ENCODE data around the gene XXYLT1.

XXYLT1 gene

DNA sequence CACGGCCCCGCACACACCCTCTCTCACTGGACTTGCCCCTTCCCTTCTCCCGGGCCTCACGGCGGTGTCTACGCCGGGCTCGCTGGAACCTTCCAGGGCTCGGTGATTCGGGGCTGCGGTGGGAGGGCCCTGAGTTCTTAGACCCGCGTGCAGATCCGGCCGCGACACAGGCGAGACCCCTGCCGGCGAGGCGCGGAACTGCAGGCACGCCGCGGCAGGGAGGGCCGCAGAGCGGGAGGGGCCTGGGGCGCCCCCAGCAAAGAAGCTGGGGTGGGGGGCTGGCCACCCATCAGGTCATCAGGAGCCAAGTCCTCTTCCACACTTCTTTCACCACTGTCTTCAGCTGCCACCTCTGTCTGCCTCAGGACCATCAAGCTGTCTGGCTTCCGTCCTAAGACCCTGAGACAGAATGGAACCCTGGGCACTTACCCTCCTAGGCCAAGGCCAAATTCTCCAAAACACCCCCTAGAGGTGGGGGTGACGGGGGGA, 164.5 kb downstream of the XXYLT1 start:
- peaks cover 10% of the 10 kb centered on the region; the same call in 1 of the 2 replicates for H3K4me1 ChIP-seq (ENCODE audit: control insufficient read depth, insufficient read depth, low read length)
- no peak overlapping the region for H3K4me3 ChIP-seq (ENCODE audit: low read depth, low read length)
- peaks cover 13 to 18% of the 10 kb centered on the region in 2 experiments; a peak in 2 of 3 replicates for H3K36me3 ChIP-seq (ENCODE audit: control insufficient read depth in 2 of 2, insufficient read depth in 1 of 2, low read length in 2 of 2)
- CTCF ChIA-PET = interaction anchor here (0.6 to 1.5 kb wide), 24 partner anchors 8 to 1462 kb away, joined by 3 to 23 read pairs (median 4); partner anchors contain the start of gene FBXO45
- no peak overlapping the region for H3K27ac ChIP-seq (ENCODE audit: extremely low read depth, low read depth, low read length)
- no peaks in the 10 kb centered on the region for H3K9me3 ChIP-seq (ENCODE audit: control insufficient read depth, insufficient read depth, low read depth, low read length)
- POLR2A ChIA-PET = no interaction called here
- TF ChIP-seq KLF1 (tag by site-specific recombination; IDR thresholded peaks at IDR 0.05) (no peak), WT1 (tag by site-specific recombination; IDR thresholded peaks at IDR 0.05) (no peak), ZNF274 (IDR thresholded peaks at IDR 0.05; ENCODE audit: low read length) (no peak), ZNF274 (tag by site-specific recombination; IDR thresholded peaks at IDR 0.05; ENCODE audit: borderline replicate concordance) (no peak), ZNF777 (tag by site-specific recombination; IDR thresholded peaks at IDR 0.05; ENCODE audit: borderline replicate concordance) (no peak), YY1 (tag by site-specific recombination; IDR thresholded peaks at IDR 0.05) (no peak), KLF16 (tag by site-specific recombination; IDR thresholded peaks at IDR 0.05) (no peak), ZNF423 (tag by site-specific recombination; IDR thresholded peaks at IDR 0.05) (no peak), ZNF600 (tag by site-specific recombination; IDR thresholded peaks at IDR 0.05) (0 out of 2 replicates have a peak, but pooled peaks have one; percentile 35), ZBTB20 (tag by site-specific recombination; IDR thresholded peaks at IDR 0.05) (peak; percentile 39; the same call in 1 of the 2 replicates), ZBTB1 (tag by site-specific recombination; IDR thresholded peaks at IDR 0.05) (no peak), ZNF133 (tag by site-specific recombination; IDR thresholded peaks at IDR 0.05) (no peak), ZNF76 (tag by site-specific recombination; IDR thresholded peaks at IDR 0.05; ENCODE audit: borderline replicate concordance, low read depth) (no peak), ZNF610 (tag by site-specific recombination; IDR thresholded peaks at IDR 0.05; ENCODE audit: borderline replicate concordance) (no peak), ZNF366 (tag by site-specific recombination; conservative IDR thresholded peaks at IDR 0.05) (no peak), ZNF324 (tag by site-specific recombination; IDR thresholded peaks at IDR 0.05) (no peak), ZNF501 (tag by site-specific recombination; IDR thresholded peaks at IDR 0.05) (0 out of 2 replicates have a peak, but pooled peaks have one; percentile 12), IKZF3 (tag by site-specific recombination; IDR thresholded peaks at IDR 0.05) (no peak), ZNF121 (tag by site-specific recombination; IDR thresholded peaks at IDR 0.05) (no peak), ZNF302 (tag by site-specific recombination; IDR thresholded peaks at IDR 0.05; ENCODE audit: low read depth) (no peak), ZNF664 (tag by site-specific recombination; IDR thresholded peaks at IDR 0.05) (no peak), ZNF426 (tag by site-specific recombination; IDR thresholded peaks at IDR 0.05) (no peak), ZNF596 (tag by site-specific recombination; IDR thresholded peaks at IDR 0.05) (no peak), BCL11B (tag by site-specific recombination; IDR thresholded peaks at IDR 0.05; ENCODE audit: low read depth) (no peak)
- TF ChIP-seq, protein P1, sequence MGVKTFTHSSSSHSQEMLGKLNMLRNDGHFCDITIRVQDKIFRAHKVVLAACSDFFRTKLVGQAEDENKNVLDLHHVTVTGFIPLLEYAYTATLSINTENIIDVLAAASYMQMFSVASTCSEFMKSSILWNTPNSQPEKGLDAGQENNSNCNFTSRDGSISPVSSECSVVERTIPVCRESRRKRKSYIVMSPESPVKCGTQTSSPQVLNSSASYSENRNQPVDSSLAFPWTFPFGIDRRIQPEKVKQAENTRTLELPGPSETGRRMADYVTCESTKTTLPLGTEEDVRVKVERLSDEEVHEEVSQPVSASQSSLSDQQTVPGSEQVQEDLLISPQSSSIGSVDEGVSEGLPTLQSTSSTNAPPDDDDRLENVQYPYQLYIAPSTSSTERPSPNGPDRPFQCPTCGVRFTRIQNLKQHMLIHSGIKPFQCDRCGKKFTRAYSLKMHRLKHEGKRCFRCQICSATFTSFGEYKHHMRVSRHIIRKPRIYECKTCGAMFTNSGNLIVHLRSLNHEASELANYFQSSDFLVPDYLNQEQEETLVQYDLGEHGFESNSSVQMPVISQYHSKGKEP (tag by site-specific recombination; IDR thresholded peaks at IDR 0.05) = no peak
- TF ChIP-seq, protein P2, sequence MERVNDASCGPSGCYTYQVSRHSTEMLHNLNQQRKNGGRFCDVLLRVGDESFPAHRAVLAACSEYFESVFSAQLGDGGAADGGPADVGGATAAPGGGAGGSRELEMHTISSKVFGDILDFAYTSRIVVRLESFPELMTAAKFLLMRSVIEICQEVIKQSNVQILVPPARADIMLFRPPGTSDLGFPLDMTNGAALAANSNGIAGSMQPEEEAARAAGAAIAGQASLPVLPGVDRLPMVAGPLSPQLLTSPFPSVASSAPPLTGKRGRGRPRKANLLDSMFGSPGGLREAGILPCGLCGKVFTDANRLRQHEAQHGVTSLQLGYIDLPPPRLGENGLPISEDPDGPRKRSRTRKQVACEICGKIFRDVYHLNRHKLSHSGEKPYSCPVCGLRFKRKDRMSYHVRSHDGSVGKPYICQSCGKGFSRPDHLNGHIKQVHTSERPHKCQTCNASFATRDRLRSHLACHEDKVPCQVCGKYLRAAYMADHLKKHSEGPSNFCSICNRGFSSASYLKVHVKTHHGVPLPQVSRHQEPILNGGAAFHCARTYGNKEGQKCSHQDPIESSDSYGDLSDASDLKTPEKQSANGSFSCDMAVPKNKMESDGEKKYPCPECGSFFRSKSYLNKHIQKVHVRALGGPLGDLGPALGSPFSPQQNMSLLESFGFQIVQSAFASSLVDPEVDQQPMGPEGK (tag by site-specific recombination; IDR thresholded peaks at IDR 0.05) = peak; percentile 95
- TF ChIP-seq, protein P3, sequence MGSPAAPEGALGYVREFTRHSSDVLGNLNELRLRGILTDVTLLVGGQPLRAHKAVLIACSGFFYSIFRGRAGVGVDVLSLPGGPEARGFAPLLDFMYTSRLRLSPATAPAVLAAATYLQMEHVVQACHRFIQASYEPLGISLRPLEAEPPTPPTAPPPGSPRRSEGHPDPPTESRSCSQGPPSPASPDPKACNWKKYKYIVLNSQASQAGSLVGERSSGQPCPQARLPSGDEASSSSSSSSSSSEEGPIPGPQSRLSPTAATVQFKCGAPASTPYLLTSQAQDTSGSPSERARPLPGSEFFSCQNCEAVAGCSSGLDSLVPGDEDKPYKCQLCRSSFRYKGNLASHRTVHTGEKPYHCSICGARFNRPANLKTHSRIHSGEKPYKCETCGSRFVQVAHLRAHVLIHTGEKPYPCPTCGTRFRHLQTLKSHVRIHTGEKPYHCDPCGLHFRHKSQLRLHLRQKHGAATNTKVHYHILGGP (tag by site-specific recombination; IDR thresholded peaks at IDR 0.05) = no peak
- TF ChIP-seq, protein P4, sequence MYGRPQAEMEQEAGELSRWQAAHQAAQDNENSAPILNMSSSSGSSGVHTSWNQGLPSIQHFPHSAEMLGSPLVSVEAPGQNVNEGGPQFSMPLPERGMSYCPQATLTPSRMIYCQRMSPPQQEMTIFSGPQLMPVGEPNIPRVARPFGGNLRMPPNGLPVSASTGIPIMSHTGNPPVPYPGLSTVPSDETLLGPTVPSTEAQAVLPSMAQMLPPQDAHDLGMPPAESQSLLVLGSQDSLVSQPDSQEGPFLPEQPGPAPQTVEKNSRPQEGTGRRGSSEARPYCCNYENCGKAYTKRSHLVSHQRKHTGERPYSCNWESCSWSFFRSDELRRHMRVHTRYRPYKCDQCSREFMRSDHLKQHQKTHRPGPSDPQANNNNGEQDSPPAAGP (tag by site-specific recombination; IDR thresholded peaks at IDR 0.05) = peak; percentile 65; the same call in 1 of the 2 replicates
- TF ChIP-seq, protein P5, sequence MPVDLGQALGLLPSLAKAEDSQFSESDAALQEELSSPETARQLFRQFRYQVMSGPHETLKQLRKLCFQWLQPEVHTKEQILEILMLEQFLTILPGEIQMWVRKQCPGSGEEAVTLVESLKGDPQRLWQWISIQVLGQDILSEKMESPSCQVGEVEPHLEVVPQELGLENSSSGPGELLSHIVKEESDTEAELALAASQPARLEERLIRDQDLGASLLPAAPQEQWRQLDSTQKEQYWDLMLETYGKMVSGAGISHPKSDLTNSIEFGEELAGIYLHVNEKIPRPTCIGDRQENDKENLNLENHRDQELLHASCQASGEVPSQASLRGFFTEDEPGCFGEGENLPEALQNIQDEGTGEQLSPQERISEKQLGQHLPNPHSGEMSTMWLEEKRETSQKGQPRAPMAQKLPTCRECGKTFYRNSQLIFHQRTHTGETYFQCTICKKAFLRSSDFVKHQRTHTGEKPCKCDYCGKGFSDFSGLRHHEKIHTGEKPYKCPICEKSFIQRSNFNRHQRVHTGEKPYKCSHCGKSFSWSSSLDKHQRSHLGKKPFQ (tag by site-specific recombination; IDR thresholded peaks at IDR 0.05) = no peak
- TF ChIP-seq, protein P6, sequence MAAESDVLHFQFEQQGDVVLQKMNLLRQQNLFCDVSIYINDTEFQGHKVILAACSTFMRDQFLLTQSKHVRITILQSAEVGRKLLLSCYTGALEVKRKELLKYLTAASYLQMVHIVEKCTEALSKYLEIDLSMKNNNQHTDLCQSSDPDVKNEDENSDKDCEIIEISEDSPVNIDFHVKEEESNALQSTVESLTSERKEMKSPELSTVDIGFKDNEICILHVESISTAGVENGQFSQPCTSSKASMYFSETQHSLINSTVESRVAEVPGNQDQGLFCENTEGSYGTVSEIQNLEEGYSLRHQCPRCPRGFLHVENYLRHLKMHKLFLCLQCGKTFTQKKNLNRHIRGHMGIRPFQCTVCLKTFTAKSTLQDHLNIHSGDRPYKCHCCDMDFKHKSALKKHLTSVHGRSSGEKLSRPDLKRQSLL (tag by site-specific recombination; IDR thresholded peaks at IDR 0.05) = no peak

All from HEK293 (cell line).